Measurements from ENCODE around the gene SYTL4. TPM values are rescaled to one million over a fixed set of nuclear protein-coding genes. Genes with fewer than 3 reads are reported as not detected.

Gene SYTL4
- total RNA-seq, 3 donors from 2014 or later: 35.7 to 47.1 (median 44.3) TPM

DNA sequence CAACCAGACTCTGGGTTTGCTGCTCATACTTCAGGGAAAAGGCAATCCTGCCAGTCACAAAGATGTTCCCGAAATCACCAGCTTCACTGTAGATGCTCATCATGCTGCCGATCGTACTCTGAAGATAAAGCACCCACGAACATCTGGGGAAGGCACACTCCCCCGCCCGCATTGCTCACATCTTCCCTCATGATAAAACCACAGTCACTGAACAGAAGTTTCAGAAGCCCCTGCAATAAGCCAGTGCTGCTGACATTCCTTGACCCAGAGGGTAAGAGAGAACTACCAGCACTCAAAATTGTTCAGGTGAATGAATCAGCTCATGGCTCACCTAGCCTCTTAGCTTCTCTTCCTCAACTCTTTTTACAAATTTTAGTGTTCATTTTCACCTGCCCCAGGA is 44.8 kb downstream of the SYTL4 start:
- intact Hi-C loops (cut with DNase I, micrococcal nuclease): loop anchor here in 1 of 2 donors (5.0 kb wide), 1 partner anchor 80 kb away; no protein-coding TSS in a partner anchor
- ATAC-seq: no peak
- Histone ChIP-seq H3K36me3 (ENCODE audit: low read depth) (no peaks in the 10 kb centered on the region), H3K9me3 (no peaks in the 10 kb centered on the region), H3K4me3 (no peak overlapping the region), H3K4me1 (ENCODE audit: low read depth) (no peaks in the 10 kb centered on the region)
- TF ChIP-seq, protein P1, sequence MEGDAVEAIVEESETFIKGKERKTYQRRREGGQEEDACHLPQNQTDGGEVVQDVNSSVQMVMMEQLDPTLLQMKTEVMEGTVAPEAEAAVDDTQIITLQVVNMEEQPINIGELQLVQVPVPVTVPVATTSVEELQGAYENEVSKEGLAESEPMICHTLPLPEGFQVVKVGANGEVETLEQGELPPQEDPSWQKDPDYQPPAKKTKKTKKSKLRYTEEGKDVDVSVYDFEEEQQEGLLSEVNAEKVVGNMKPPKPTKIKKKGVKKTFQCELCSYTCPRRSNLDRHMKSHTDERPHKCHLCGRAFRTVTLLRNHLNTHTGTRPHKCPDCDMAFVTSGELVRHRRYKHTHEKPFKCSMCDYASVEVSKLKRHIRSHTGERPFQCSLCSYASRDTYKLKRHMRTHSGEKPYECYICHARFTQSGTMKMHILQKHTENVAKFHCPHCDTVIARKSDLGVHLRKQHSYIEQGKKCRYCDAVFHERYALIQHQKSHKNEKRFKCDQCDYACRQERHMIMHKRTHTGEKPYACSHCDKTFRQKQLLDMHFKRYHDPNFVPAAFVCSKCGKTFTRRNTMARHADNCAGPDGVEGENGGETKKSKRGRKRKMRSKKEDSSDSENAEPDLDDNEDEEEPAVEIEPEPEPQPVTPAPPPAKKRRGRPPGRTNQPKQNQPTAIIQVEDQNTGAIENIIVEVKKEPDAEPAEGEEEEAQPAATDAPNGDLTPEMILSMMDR (IDR thresholded peaks at IDR 0.05): no peak
- DNase-seq: no peak

DNA sequence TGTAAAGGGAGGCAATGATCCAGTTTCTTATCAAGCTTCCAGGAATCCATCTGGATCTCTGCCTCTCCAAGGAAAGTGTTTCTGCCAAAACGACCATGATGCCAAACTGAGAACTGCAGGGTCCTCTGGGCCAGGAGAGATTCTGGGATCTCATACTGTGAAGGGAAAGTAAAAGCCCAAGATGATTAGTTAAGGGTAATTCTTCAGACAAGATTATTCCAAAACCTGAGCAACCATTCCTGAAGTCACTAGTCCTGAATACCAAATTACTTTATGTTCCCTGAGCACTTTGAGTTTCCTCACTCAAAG is 46.0 kb downstream of the SYTL4 start:
- DNase-seq: no peak
- H3K4me1 ChIP-seq (ENCODE audit: low read depth): no peaks in the 10 kb centered on the region
- H3K9me3 ChIP-seq: no peaks in the 10 kb centered on the region
- H3K4me3 ChIP-seq: no peak overlapping the region
- intact Hi-C loops (cut with DNase I, micrococcal nuclease): loop anchor here (2.0 to 5.0 kb wide), 2 partner anchors 81 to 83 kb away; no protein-coding TSS in a partner anchor
- no peaks in the 10 kb centered on the region for H3K36me3 ChIP-seq (ENCODE audit: low read depth)
- ATAC-seq: no peak
- TF ChIP-seq, protein P1 (IDR thresholded peaks at IDR 0.05): no peak

DNA sequence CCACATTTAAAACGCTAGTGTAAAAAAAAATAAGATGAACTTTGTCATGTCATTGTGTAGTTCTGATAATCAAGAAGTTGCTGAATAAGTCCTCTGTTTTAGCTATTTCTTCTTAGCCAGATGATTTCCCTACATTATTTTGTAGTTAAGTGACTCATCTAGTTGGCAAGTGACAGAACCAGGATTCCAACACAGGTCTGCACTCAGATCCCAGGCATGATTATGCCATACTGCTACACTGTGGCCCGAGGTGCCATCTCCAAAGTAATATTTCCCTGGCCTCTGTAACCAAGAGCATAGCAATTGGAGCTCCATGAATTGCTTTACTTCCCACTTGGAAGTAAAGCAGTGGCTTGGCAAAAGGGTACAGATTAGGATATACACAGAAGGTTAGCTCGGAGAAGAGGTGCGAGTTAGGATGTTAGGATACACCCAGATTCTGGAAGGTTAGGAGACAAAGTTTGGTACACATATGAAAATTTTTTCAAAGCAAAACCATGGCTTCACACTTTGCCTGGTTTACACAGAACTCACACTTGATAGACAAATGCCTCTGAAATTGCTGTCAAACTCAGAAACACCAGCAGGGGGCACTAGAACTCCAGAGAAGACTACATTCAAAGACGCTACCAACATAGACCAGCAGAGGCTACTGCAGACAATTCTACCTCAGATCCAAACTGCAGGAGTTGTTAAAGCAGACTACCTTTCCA is 46.5 kb downstream of the SYTL4 start:
- intact Hi-C loops (cut with DNase I, micrococcal nuclease): loop anchor here (2.0 to 5.0 kb wide), 2 partner anchors 82 to 83 kb away; no protein-coding TSS in a partner anchor
- ATAC-seq: peak; percentile 97

DNA sequence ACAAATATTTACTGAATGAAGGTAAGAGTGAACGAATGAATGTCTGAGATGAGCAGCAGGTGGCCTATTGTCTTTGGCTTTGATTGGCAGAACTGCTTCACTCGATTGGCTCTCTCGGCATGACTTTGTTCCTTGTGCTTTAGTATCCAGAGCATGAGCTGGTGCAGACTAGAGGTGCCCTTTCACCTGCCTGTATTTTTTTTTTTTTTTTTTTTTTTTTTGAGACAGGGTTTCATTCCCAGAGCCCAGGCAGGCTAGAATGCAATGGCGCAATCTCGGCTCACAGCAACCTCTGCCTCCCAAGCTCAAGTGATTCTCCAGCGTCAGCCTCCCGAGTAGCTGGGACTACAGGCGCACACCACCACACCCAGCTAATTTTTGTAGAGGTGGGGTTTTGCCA is 49.0 kb downstream of the SYTL4 start:
- no peaks in the 10 kb centered on the region for H3K4me1 ChIP-seq (ENCODE audit: low read depth)
- no peak for ATAC-seq
- no peaks in the 10 kb centered on the region for H3K9me3 ChIP-seq
- no peaks in the 10 kb centered on the region for H3K36me3 ChIP-seq (ENCODE audit: low read depth)
- intact Hi-C loops (cut with DNase I, micrococcal nuclease): no loop called here
- no peak for DNase-seq
- no peak overlapping the region for H3K4me3 ChIP-seq
- TF ChIP-seq, protein P1 (IDR thresholded peaks at IDR 0.05): no peak

More for the DNA sequence above, 46.5 kb downstream of the SYTL4 start:
- Histone ChIP-seq H3K4me3 (no peak overlapping the region), H3K9me3 (no peaks in the 10 kb centered on the region), H3K36me3 (ENCODE audit: low read depth) (no peaks in the 10 kb centered on the region), H3K4me1 (ENCODE audit: low read depth) (no peaks in the 10 kb centered on the region)
- TF ChIP-seq, protein P1 (IDR thresholded peaks at IDR 0.05): peak; percentile 57
- DNase-seq: peak in 1 of 3 donors; percentile 85

DNA sequence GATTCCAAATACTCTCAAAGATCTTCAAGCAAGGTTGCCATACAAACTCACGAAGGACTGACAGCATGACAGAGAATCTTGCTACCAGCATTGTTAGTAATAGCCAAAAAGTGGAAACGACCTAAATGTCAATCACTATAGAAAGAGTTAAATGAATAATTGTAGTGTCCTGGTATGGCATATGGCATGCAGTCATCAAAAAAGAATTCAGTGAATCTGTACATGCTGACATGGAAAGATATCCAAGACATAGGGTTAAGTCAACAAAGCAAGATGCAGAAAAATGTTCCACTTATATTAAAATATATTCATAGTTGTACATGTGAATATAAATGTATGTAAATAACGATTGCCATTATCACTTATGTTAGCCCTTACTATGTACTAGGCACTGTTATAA is 50.3 kb downstream of the SYTL4 start:
- DNase-seq: no peak
- H3K4me3 ChIP-seq: no peak overlapping the region
- no peak for ATAC-seq
- H3K36me3 ChIP-seq (ENCODE audit: low read depth): no peaks in the 10 kb centered on the region
- intact Hi-C loops (cut with DNase I, micrococcal nuclease): no loop called here
- no peaks in the 10 kb centered on the region for H3K4me1 ChIP-seq (ENCODE audit: low read depth)
- TF ChIP-seq, protein P1 (IDR thresholded peaks at IDR 0.05): no peak
- no peaks in the 10 kb centered on the region for H3K9me3 ChIP-seq
